Cardiac muscle cell (in vitro differentiated cells and primary cell): ENCODE data around the gene GLYR1. TPM values are rescaled to one million over a fixed set of nuclear protein-coding genes. Genes with fewer than 3 reads are reported as not detected.
A peak's percentile ranks its signal among the peaks of the same experiment; 100 is the strongest.

Experiments used
- DNase-seq, 2 donors: peaks; one replicate each; pipeline versions ENCODE4 v3.0.0 to v3.0.0-alpha.2; 2010 to 2017; ENCODE audit warnings: low read depth in 1 of 2, low spot score in 1 of 2
- H3K27ac ChIP-seq: fragments of 200-600 bp; sonication (generic); 2 replicates; pipeline ENCODE4 v1.5.1; 2016
- H3K27me3 ChIP-seq: fragments of 200-600 bp; sonication (generic); 2 replicates; pipeline ENCODE4 v1.6.0; 2016; ENCODE audit warnings: control low read depth
- H3K36me3 ChIP-seq: fragments of 200-600 bp; sonication (generic); 2 replicates; pipeline ENCODE4 v1.5.1; 2016; ENCODE audit warnings: control low read depth
- H3K4me1 ChIP-seq: fragments of 200-600 bp; sonication (generic); 2 replicates; pipeline ENCODE4 v1.8.1; 2017; ENCODE audit warnings: low read depth, mild to moderate bottlenecking, mixed run types
- H3K4me3 ChIP-seq: fragments of 200-600 bp; sonication (generic); 2 replicates; pipeline ENCODE4 v1.5.1; 2016; ENCODE audit warnings: mild to moderate bottlenecking
- H3K9me3 ChIP-seq: fragments of 200-600 bp; sonication (generic); 2 replicates; pipeline ENCODE4 v1.5.1; 2017; ENCODE audit warnings: low read depth, mild to moderate bottlenecking, control low read depth
- polyA plus RNA-seq: library from polyadenylated mRNA; unstranded; fragments of >200 nt; fragmentation: Nextera tagmentation; extraction: Ambion mirVana; gene quantifications from 2 replicates; pipeline ENCODE4 v1.2.1, GENCODE V29; 2016
- total RNA-seq: library from RNA; depleted of rRNA; stranded (reverse); fragments of >200 nt; gene quantifications from 2 replicates; pipeline ENCODE4 v1.2.3, GENCODE V29; 2016
- TF ChIP-seq, protein P1 (sequence below): IDR thresholded peaks from 2 replicates; pipeline ENCODE4 v1.5.1; 2012; ENCODE audit warnings: low read depth, mild to moderate bottlenecking, low read length

The GLYR1 gene
- total and polyA plus RNA-seq, 2 experiments from 2014 or later: 38.0 to 65.5 TPM

DNA sequence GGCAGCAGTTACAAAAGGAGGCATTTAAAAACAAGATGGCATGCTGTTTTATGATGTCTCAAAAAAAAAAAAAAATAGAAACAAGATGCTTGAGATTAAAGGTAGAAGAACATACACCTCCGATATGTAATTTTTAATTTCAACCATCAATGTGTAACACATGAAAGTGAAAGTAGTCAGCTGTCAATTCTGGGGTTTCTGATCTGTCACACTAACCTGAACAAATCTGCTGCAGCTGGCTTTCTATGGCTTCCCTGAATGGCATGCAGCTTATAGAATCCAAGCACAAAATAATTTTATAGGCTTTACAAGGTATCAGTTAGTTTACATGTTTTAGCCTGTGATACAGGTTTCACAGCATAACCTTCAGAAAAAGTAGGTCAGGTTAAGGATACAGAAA is 13.5 kb downstream of the GLYR1 start:
- peaks cover 29% of the 10 kb centered on the region for H3K36me3 ChIP-seq
- TF ChIP-seq, protein P1, sequence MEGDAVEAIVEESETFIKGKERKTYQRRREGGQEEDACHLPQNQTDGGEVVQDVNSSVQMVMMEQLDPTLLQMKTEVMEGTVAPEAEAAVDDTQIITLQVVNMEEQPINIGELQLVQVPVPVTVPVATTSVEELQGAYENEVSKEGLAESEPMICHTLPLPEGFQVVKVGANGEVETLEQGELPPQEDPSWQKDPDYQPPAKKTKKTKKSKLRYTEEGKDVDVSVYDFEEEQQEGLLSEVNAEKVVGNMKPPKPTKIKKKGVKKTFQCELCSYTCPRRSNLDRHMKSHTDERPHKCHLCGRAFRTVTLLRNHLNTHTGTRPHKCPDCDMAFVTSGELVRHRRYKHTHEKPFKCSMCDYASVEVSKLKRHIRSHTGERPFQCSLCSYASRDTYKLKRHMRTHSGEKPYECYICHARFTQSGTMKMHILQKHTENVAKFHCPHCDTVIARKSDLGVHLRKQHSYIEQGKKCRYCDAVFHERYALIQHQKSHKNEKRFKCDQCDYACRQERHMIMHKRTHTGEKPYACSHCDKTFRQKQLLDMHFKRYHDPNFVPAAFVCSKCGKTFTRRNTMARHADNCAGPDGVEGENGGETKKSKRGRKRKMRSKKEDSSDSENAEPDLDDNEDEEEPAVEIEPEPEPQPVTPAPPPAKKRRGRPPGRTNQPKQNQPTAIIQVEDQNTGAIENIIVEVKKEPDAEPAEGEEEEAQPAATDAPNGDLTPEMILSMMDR: no peak
- no peaks in the 10 kb centered on the region for H3K9me3 ChIP-seq
- H3K27me3 ChIP-seq: no peaks in the 10 kb centered on the region
- DNase-seq: no peak
- no peak overlapping the region for H3K4me3 ChIP-seq
- no peak overlapping the region for H3K27ac ChIP-seq
- peaks cover 35% of the 10 kb centered on the region for H3K4me1 ChIP-seq

DNA sequence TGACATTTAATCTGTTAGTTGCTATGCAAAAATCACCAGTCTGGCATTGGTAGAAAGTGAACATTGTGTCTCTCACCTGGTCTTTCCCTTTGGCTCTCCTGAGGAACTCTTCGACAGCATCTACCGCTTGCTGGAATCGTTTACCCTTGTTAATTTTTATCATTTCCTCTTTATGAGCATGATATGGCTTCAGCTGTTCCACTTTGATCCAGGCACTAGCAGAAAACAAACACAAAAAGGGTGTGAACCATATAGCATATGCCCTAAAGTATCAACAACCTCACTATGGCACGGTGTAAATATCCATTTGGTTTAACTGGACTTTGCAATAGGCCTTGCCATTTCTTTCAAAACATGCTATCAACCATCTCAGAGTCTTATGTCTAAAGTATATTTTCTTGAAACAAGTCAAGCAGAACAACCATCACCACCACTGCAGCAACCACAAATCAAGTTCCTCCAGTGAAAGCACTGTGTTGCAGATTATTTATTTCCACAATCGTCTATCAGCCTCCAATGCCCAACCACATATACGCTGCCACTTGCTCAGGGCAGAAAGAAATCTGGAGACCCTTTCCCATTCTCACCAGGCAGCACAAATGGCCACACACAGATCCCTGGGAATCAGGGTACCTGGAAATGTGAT is 14.3 kb downstream of the GLYR1 start:
- H3K4me1 ChIP-seq: peaks cover 35% of the 10 kb centered on the region
- DNase-seq: no peak
- H3K4me3 ChIP-seq: no peak overlapping the region
- peak overlapping the region; percentile 95 for H3K27ac ChIP-seq
- no peaks in the 10 kb centered on the region for H3K9me3 ChIP-seq
- peaks cover 29% of the 10 kb centered on the region for H3K36me3 ChIP-seq
- H3K27me3 ChIP-seq: no peaks in the 10 kb centered on the region
- TF ChIP-seq, protein P1: no peak

DNA sequence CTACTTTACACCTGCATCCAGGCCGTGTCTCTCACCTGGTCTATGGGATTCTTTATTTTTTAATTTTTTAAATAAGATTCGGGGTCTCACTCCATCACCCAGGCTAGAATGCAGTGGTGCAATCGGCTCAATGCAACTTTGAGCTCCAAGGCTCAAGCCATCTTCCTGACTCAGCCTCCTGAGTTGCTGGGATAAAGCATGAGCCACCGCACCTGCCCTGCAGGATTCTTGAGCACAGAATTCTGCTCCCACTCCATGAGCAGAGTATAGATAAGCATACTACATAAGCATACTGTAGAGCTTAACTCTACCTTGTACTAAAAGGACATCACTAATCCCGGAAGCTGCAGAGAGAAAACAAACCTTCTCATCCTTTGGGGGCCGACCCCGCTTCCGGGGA is 15.5 kb downstream of the GLYR1 start:
- H3K27me3 ChIP-seq: no peaks in the 10 kb centered on the region
- peak overlapping the region; percentile 95 for H3K27ac ChIP-seq
- H3K9me3 ChIP-seq: no peaks in the 10 kb centered on the region
- TF ChIP-seq, protein P1: no peak
- no peak overlapping the region for H3K4me3 ChIP-seq
- peaks cover 28% of the 10 kb centered on the region for H3K36me3 ChIP-seq
- peaks cover 35% of the 10 kb centered on the region for H3K4me1 ChIP-seq
- no peak for DNase-seq

DNA sequence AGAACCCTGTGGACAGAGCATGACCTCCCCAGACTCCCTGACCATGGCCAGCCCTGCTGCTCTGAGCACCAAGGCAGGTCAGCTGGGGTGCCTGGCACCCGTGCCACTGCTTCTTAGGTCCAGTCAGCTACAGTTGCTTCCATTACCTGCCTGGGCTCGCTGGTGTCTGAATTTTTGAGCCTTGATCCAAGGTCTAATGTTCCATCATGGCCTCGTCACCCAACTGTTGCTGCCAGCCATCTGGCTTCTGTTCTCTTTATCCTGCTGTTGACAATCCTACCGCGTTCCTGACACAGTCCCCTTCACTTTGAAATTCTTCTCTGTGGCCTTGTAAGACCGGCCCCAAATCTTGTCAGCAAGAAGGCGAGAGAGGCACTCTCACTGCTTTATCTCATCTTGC is 16.7 kb downstream of the GLYR1 start:
- Histone ChIP-seq H3K9me3 (no peaks in the 10 kb centered on the region), H3K27me3 (no peaks in the 10 kb centered on the region), H3K36me3 (peaks cover 24% of the 10 kb centered on the region), H3K4me3 (no peak overlapping the region), H3K27ac (peak overlapping the region; percentile 95), H3K4me1 (peaks cover 35% of the 10 kb centered on the region)
- peak; percentile 56 to 86 for DNase-seq
- TF ChIP-seq, protein P1: no peak

DNA sequence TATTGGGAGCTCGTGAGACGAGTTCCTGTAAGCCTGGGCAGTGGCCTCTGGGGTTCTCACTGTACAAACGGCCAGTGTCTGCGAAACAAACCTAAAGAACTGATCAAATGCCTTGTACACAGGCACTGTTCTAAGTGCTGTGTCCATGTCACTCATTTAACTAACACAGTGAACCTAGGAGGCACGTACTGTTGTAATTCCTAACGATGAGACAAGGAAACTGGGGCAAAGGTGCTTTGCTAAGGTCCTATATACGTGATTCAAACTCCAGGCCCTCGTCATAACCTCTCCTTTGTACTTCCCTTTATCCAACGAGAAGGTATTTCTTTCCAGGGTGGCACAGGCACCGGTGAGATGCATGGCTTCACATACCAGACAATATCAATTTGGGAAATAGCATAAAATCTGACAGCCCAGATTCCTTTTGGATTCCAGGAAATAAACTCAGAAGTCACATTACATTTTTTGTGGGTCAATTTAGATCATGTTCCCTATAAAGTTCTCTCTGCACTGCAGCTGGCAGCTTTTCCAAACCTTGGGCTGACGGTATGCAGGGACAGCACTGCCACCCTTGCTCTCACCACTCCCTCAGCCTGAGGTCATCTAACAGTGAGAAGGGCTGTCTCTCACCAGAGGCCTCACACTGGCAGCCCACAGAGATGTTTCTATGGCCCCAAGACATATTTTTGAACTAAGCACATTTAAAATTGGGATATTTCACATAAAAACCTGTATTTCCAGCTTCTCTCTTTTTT is 18.3 kb downstream of the GLYR1 start:
- no peak for DNase-seq
- H3K4me1 ChIP-seq: peaks cover 42% of the 10 kb centered on the region
- H3K36me3 ChIP-seq: peaks cover 28% of the 10 kb centered on the region
- no peaks in the 10 kb centered on the region for H3K9me3 ChIP-seq
- no peak overlapping the region for H3K4me3 ChIP-seq
- TF ChIP-seq, protein P1: no peak
- H3K27me3 ChIP-seq: no peaks in the 10 kb centered on the region
- peak overlapping the region; percentile 61 for H3K27ac ChIP-seq
